Calu3 (cell line): ENCODE measurements around the gene PTPRE. TPM values are rescaled to one million over a fixed set of nuclear protein-coding genes. Genes with fewer than 3 reads are reported as not detected.

Experiments
- BruUV-seq: library from RNA; stranded (reverse); fragments of 400-500 nt; replicated peaks from 2 replicates; lab custom pipeline; 2021; lab: Mats Ljungman, UMichigan
- CTCF ChIA-PET: fragments of 300-600 bp; sonication (Branson Sonifier 250); formaldehyde crosslinking; loops from one replicate; lab custom pipeline; 2022; ENCODE audit warnings: antibody characterized with exemption; lab: Charles Lee
- DNase-seq: peaks from one replicate; pipeline ENCODE4 v3.0.0; 2022
- H3K27ac Mint-ChIP-seq: one replicate; pipeline ENCODE4 v1.8.0; 2022; ENCODE audit warnings: mixed read lengths; ENCODE audit not compliant: unreplicated experiment
- H3K27me3 Mint-ChIP-seq: one replicate; pipeline ENCODE4 v1.8.0; 2022; ENCODE audit warnings: mixed read lengths; ENCODE audit not compliant: unreplicated experiment
- H3K36me3 Mint-ChIP-seq: one replicate; pipeline ENCODE4 v1.8.0; 2022; ENCODE audit warnings: mild to moderate bottlenecking, moderate library complexity, mixed read lengths; ENCODE audit not compliant: insufficient read depth, unreplicated experiment
- H3K4me1 Mint-ChIP-seq: one replicate; pipeline ENCODE4 v1.8.0; 2022; ENCODE audit warnings: mild to moderate bottlenecking, low read depth, mixed read lengths; ENCODE audit not compliant: unreplicated experiment
- H3K4me3 Mint-ChIP-seq: one replicate; pipeline ENCODE4 v1.8.0; 2022; ENCODE audit warnings: mild to moderate bottlenecking, low read depth, moderate library complexity, mixed read lengths; ENCODE audit not compliant: unreplicated experiment
- H3K9me3 Mint-ChIP-seq: one replicate; pipeline ENCODE4 v1.8.0; 2022; ENCODE audit warnings: low read depth, mixed read lengths; ENCODE audit not compliant: unreplicated experiment
- CTCF ChIP-seq: fragments of 200-600 bp; IDR thresholded peaks from one replicate; pipeline ENCODE4 v1.8.0; 2022; ENCODE audit warnings: antibody characterized with exemption; ENCODE audit not compliant: unreplicated experiment
- intact Hi-C: fragments of 100-400 bp; cut with micrococcal nuclease; formaldehyde crosslinking; loops from one replicate; pipeline ENCODE4 v1.10.0; 2022; ENCODE audit not compliant: unreplicated experiment
- total RNA-seq: library from RNA; stranded (reverse); gene quantifications from 2 replicates; pipeline ENCODE4 v1.2.3, GENCODE V29; 2022

Gene PTPRE
- total RNA-seq, 1 experiment from 2014 or later, result 7.6 TPM

- Mint-ChIP-seq H3K9me3 (peaks cover 2% of the 10 kb centered on the region), H3K27ac (no peak overlapping the region), H3K36me3 (peaks cover 6% of the 10 kb centered on the region), H3K27me3 (no peaks in the 10 kb centered on the region), H3K4me1 (peaks cover 18% of the 10 kb centered on the region), H3K4me3 (no peak overlapping the region)
- TF ChIP-seq CTCF, result no peak
- intact Hi-C loops, result no loop called here
- no TSS peak for BruUV-seq
- CTCF ChIA-PET, result no interaction called here
- no peak for DNase-seq
Measured at GRCh38 chr10:127921753-127922145, 14.8 kb downstream of the PTPRE start.

GRCh38 chr10:127922206-127922605 lies 15.3 kb downstream of the PTPRE start:
- Mint-ChIP-seq H3K9me3 (peaks cover 2% of the 10 kb centered on the region), H3K27me3 (no peaks in the 10 kb centered on the region), H3K4me3 (no peak overlapping the region), H3K27ac (no peak overlapping the region), H3K36me3 (peaks cover 6% of the 10 kb centered on the region), H3K4me1 (peaks cover 19% of the 10 kb centered on the region)
- no peak for DNase-seq
- BruUV-seq, result no TSS peak
- intact Hi-C loops, result no loop called here
- CTCF ChIA-PET, result no interaction called here
- no peak for TF ChIP-seq CTCF

- Mint-ChIP-seq H3K36me3 (peaks cover 6% of the 10 kb centered on the region), H3K4me3 (no peak overlapping the region), H3K9me3 (peaks cover 2% of the 10 kb centered on the region), H3K27ac (peak overlapping the region; percentile 58), H3K4me1 (peaks cover 19% of the 10 kb centered on the region), H3K27me3 (no peaks in the 10 kb centered on the region)
- intact Hi-C loops, result no loop called here
- no peak for TF ChIP-seq CTCF
- DNase-seq, result peak; percentile 73
- CTCF ChIA-PET, result interaction anchor here (0.7 kb wide), 1 partner anchor 10 kb away, joined by 3 read pairs; no protein-coding TSS in a partner anchor
- no TSS peak for BruUV-seq
Measured at GRCh38 chr10:127922675-127923366, 15.9 kb downstream of the PTPRE start.

GRCh38 chr10:127923646-127924045 lies 16.7 kb downstream of the PTPRE start:
- Mint-ChIP-seq H3K27me3 (no peaks in the 10 kb centered on the region), H3K4me1 (peaks cover 19% of the 10 kb centered on the region), H3K27ac (no peak overlapping the region), H3K4me3 (no peak overlapping the region), H3K36me3 (peaks cover 6% of the 10 kb centered on the region), H3K9me3 (peaks cover 2% of the 10 kb centered on the region)
- TF ChIP-seq CTCF, result no peak
- no peak for DNase-seq
- no TSS peak for BruUV-seq
- intact Hi-C loops, result no loop called here
- CTCF ChIA-PET, result interaction anchor here (0.7 kb wide), 1 partner anchor 9 kb away, joined by 3 read pairs; no protein-coding TSS in a partner anchor
